Occipital lobe (tissue), 2 donors: ENCODE results near the gene VPS51. TPM values are rescaled to one million over a fixed set of nuclear protein-coding genes. Genes with fewer than 3 reads are reported as not detected.
A peak's percentile ranks its signal among the peaks of the same experiment; 100 is the strongest.

Experiments
- DNase-seq: peaks from one replicate; lab custom pipeline; 2025; lab: John Stamatoyannopoulos, UW
- total RNA-seq: library from RNA; depleted of rRNA; stranded (reverse); fragments of >200 nt; gene quantifications from one replicate; pipeline ENCODE4 v1.2.3, GENCODE V29; 2014

The VPS51 gene
- 215 TPM for total RNA-seq

- peak; percentile 75 for DNase-seq
These were observed at the start of gene VPS51 for GRCh38 chr11:65095974-65096806. Gene VPS51 (plus strand): TSS chr11:65096214. CDS start chr11:65096251, 37 bp downstream.

- DNase-seq, result no peak
These were observed 48.2 kb upstream of the VPS51 start for GRCh38 chr11:65047581-65048422.

- no peak for DNase-seq
These were observed 44.6 kb upstream of the VPS51 start for GRCh38 chr11:65051398-65051858.

GRCh38 chr11:65053827-65054508, 42.0 kb upstream of the VPS51 start:
- no peak for DNase-seq

GRCh38 chr11:65055538-65055937, 40.5 kb upstream of the VPS51 start:
- DNase-seq, result no peak

GRCh38 chr11:65056999-65057398, 39.0 kb upstream of the VPS51 start:
- DNase-seq, result no peak

- no peak for DNase-seq
These were observed 38.5 kb upstream of the VPS51 start for GRCh38 chr11:65057526-65057925.

GRCh38 chr11:65058012-65058411, 38.0 kb upstream of the VPS51 start:
- DNase-seq, result no peak

GRCh38 chr11:65058419-65059054, 37.5 kb upstream of the VPS51 start, which contains the start of gene NAALADL1:
Gene NAALADL1 (minus strand): TSS chr11:65058553. CDS start chr11:65058521, 32 bp downstream.
- DNase-seq, result no peak

GRCh38 chr11:65059523-65059922, 36.5 kb upstream of the VPS51 start:
- no peak for DNase-seq

GRCh38 chr11:65059959-65060824, 35.8 kb upstream of the VPS51 start:
- DNase-seq, result no peak

GRCh38 chr11:65060913-65061408, 35.1 kb upstream of the VPS51 start:
- no peak for DNase-seq

- DNase-seq, result no peak
These were observed 32.5 kb upstream of the VPS51 start for GRCh38 chr11:65063532-65063931.

- DNase-seq, result no peak
These were observed 31.2 kb upstream of the VPS51 start for GRCh38 chr11:65064847-65065240.

- no peak for DNase-seq
These were observed 30.2 kb upstream of the VPS51 start for GRCh38 chr11:65065851-65066250.

GRCh38 chr11:65066315-65066714, 29.7 kb upstream of the VPS51 start:
- no peak for DNase-seq

GRCh38 chr11:65066805-65067291, 29.2 kb upstream of the VPS51 start:
- no peak for DNase-seq

GRCh38 chr11:65067446-65067845, 28.6 kb upstream of the VPS51 start:
- DNase-seq, result no peak

GRCh38 chr11:65069217-65069616, 26.8 kb upstream of the VPS51 start:
- no peak for DNase-seq
